Stimulated activated CD8-positive, alpha-beta memory T cell treated with anti-CD3 and anti-CD28 coated beads, Interleukin-15, amount 100 ng/mL, for 48 hours (primary cell): ENCODE results near the gene TDRD6.
"Not testable (repeated sequence)": the region's sequence is repeated elsewhere in the genome, so short reads cannot be mapped to it uniquely, and the experiment has no call there.

Source experiments
- DNase-seq, 2 donors: peaks; one replicate each; pipeline ENCODE4 v3.0.0-alpha.2; 2020; ENCODE audit warnings: low read depth in 2 of 2

The TDRD6 gene

GRCh38 chr6:46687619-46688097 is at the start of gene TDRD6:
TSS of gene TDRD6 (plus strand) at chr6:46687885. CDS start at chr6:46688129, 244 bp downstream.
- no peak for DNase-seq

GRCh38 chr6:46637933-46638332 is 49.8 kb upstream of the TDRD6 start:
- DNase-seq = no peak

DNA sequence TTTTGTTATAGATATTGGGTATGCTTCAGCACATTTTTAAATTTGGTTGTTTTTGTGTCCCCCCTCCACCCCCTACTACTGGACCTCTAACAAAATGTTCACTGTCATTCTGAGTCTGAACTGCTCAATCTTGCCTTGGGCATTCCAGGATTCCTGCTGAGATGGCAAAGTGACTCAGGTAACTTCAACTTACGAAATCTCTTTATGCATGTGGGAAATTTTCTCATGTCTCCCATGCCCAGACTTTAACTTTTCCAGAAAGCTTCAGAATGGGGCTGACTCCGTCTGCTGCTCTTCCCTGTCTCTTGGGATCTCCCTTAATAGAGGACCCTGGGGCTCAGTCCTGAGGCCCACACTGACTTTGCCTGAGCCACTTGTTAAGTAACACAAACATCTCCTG is 49.0 kb upstream of the TDRD6 start:
- DNase-seq = no peak

DNA sequence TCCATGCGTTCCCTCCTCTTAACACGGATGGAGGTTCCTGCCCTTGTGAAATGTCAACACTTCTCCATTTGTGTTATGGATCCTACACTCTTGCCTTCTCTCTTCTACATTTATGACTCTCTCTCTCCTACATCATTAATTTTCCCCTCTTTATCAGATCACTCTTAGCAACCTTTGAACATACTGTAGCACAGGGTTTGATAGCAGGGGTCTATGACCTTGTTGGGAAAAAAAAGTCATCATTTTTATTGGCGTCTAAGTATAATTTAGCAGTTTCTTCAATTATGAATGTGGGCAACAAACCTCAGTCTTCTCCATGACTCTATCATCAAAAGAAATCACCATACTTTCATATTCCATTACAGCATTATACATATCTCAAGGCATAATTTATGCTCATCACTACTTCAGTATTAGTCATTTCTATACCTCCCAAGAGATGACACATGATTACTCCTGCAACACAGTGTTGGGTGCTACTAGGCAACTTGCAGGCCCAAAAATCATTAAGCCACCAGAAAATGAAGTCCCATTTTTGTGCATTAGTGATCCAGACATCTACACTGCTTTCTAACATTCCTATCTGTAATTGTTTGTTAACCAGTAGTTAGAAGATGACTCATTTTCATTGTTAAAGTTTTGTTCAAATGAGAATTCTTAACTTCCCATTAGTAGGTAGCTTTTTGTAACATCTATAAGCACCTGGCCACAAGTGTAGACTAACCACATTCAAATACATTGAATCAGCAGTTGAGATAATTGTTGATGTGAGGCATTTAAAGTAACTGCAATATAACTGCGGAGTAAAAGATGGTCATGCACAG is 44.5 kb upstream of the TDRD6 start:
- DNase-seq = no peak

DNA sequence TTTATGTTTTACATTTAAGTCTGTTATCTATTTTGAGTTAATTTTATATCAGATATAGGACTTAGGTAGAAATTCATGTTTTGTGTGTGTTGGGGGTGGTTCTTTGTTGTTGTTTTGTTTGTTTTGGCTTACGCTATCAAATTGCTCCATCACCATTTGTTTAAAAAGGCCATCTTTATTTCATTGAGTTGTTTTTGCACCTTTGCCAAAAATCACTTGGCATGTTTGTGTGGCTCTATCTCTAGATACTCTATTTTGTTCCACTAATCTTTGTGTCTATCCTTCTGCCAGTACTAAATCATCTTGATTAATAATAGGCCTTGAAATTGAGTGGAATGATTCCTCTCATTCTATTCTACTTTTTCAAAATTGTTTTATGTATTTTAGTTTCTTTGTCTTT is 42.4 kb upstream of the TDRD6 start:
- DNase-seq = no peak

DNA sequence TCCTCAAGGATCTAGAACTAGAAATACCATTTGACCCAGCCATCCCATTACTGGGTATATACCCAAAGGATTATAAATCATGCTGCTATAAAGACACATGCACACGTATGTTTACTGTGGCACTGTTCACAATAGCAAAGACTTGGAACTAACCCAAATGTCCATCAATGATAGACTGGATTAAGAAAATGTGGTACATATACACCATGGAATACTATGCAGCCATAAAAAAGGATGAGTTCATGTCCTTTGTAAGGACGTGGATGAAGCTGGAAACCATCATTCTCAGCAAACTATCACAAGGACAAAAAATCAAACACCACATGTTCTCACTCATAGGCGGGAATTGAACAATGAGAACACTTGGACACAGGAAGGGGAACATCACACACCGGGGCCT is 39.6 kb upstream of the TDRD6 start:
- not testable (repeated sequence) for DNase-seq

DNA sequence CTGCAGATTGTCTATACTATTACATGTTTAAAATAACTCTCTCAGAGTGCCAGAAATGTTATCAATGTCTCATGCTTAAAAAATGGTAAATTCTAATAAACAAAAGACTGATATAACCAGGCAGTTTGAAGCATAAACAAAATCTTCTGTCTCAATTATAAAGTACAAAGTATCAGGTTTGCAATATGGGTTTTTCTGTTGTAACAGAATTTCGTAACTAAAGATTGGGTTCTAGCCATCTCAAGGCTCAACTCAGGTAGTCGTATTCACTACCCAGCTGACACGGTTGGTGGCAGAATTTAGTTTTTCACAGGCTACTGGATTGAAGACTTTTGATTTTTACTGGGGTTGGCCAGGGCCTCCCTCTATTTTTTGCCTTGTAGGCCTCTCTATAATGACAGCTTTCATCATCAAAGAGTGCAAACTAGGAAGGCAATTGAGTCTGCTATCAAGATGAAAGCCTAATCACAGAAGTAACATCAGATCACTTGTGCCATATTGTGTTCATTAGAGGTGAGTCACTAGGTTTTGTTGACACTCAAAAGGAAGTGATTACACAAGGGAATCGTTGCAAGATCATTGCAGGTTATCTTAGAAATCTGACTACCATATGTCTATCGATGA is 38.7 kb upstream of the TDRD6 start:
- no peak for DNase-seq

- no peak for DNase-seq
These were observed 36.7 kb upstream of the TDRD6 start for GRCh38 chr6:46651006-46651405.

- DNase-seq = no peak
These were observed 35.9 kb upstream of the TDRD6 start for GRCh38 chr6:46651816-46652215.

DNA sequence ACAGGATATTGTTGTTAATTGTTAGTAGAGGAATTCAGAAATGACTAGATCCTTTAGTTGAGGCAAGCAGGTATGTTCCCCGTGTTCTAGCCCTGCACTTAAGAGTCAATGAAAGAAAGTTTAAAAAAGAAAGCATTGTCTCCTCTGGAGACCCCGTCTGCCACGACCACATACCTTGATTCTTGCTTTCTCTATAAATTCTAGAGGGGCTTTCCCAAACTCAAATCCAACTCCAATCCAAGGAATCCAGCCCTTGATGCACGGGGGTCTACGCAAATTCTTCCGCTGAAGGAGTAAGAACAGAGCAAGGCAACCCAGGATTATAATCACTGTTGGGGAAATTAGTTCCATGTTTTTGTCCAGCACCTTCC is 35.5 kb upstream of the TDRD6 start:
- no peak for DNase-seq

GRCh38 chr6:46652603-46653438 is 34.9 kb upstream of the TDRD6 start, which contains the start of the genes CYP39A1 and SLC25A27:
TSS of gene CYP39A1 (minus strand) at chr6:46652818. CDS start at chr6:46652582, 236 bp downstream.
TSS of gene SLC25A27 (plus strand) at chr6:46652975. CDS start at chr6:46653193, 218 bp downstream.
- DNase-seq = peak; percentile 77 to 78

DNA sequence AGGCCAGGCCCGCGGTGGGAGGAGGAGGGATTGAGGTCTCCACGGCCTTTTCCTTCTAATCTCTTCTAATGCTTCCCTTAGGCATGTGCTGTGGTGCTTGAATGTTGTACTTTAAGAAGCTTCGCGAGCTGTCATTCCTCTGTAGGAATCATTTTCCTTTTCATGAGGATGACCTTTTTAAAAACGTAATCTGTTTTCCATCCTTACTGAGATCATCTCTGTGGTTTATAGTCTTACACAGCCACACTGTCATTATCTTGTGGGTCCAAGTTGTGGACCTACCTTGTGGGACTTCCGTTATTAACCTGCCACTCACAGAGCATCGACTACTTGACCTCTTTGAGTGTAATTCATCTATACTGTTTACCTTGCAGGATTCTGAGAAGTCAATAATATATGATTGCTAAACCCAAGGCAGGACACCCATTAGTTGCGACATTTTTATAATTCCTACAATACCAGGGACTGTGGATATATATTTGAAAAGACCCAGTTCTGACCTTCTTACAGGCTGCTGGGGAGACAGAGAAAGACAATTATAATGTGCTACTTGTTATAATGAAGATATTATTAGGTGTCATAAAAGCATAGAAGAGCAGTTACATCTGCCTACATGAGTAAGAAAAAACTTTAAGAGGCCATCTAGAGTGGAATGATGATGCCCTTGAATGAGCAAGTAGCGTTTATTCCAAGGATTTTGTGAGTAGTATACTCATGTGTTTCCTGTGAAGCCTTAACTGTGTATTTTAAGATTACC is 34.1 kb upstream of the TDRD6 start:
- no peak for DNase-seq

- no peak for DNase-seq
These were observed 31.9 kb upstream of the TDRD6 start for GRCh38 chr6:46655803-46656202.

DNA sequence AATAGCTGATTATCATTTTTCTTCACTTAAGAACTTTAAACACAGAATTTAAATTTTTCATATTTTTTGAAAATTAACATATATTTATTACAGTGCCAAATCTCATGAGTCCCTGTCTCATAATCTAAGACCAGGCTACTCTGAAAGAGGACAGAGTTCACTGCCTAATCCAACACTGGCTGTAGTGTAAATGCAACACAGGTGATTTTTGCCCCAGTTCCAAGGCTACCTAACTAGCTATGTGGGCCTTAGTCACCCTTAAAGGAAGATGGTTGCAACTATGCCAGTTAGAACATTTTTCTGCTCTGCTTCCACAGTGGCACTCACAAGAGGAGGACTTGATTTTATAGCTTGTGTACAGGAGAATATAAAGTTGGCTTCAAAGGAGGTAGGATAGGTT is 30.0 kb upstream of the TDRD6 start:
- DNase-seq = no peak

DNA sequence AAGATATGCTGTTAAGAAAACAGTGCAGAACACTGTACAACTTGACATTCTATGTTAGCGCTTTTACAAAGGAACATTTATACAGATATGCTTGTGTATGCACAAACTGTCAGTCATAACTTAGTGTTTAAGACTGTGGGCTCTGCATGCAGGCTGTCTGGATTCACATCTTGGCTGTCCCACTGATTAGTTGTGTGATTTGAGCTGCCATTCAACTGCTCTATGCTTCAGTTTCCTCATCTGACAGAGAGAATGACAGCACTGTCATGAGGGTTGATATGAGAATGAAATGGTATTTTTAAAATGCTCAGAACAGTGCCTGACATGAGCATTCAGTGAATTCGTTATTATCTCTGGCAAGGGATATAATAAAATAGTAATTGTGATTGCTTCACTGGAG is 26.2 kb upstream of the TDRD6 start:
- no peak for DNase-seq

GRCh38 chr6:46667377-46667776 is 20.3 kb upstream of the TDRD6 start:
- no peak for DNase-seq

DNA sequence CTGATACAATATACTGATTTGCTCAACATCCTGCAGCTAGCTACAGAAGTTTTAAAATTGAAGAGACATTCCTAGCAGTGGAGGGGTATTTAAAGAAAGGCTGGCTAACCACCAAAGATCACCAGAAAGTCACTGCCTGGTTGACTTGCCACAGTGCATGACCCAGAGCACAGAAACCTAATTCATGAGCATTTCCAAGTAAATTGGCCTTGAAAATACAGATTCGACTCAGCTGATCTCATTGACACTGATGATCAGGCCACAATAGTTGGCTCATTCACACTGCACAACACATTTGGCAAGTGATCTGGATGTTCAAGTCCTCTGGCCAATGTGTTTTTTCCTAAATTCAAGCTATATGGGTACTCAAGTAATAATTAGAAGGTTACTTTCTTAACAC is 13.3 kb upstream of the TDRD6 start:
- no peak for DNase-seq

DNA sequence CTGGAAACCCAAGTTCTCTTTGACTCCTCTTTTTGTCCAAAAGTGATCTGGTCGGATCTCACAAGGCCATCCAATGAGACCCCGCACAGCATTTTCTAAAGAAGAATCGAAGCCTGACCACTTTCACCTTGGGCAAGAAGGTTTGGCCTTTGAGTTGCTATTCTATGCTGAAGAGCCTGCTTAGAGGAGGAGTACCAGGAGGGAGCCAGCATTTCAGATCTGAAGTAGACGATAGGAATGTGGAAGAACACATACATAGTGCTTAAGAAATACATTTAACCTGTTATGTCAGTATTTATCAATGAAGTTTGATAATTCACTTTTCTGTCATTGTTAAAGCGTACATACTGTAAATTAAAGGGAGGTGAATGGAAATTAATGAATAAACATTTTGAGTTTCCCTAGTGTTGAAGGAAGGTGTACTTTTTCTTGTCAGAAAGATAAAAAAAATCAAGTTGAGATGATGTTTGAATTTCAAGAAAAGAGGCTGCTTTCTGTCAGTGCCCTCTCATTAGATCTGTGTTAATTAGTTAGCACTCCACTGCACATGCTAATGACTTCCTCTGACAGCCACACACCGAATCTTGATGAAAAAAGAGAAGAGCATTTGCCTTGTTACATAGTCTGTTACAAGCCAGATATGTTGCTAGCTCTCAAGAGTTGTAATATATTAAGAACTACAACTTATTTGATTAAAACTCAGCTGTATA is 10.9 kb upstream of the TDRD6 start:
- DNase-seq = no peak

GRCh38 chr6:46677314-46677654 is 10.4 kb upstream of the TDRD6 start:
- DNase-seq = no peak

DNA sequence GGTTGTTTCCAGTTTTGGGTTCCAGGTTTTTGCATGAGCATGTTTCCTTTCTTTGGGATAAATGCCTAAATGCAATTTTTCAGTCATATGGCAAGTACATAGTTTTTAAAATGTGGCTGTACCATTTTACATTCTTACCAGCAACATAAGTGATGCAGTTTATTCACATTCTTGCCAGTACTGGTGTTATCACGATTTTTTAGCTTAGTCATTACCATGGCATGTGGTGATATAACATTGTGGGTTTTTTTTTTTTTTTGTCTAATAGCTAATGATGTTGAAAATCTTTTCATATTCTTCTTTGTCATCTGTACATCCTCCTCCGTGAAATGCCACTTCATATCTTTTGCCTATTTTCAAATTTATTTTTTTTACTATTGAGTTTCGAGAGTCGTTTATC is 2.9 kb upstream of the TDRD6 start:
- no peak for DNase-seq
